Left cardiac atrium (tissue), 4 donors: ENCODE results near the gene NEBL. TPM values are rescaled to one million over a fixed set of nuclear protein-coding genes. Genes with fewer than 3 reads are reported as not detected.
A peak's percentile ranks its signal among the peaks of the same experiment; 100 is the strongest.

Experiments
- ATAC-seq, 2 donors: fragments of 200-7000 bp; cut with Tn5 transposase; one replicate each; pipeline ENCODE4 v1.9.1; 2020; ENCODE audit warnings: mild to moderate bottlenecking in 2 of 2, moderate library complexity in 2 of 2
- DNase-seq: peaks from one replicate; pipeline ENCODE4 v3.0.0-alpha.2; 2020
- intact Hi-C, 2 donors: fragments of 100-400 bp; cut with DNase I; formaldehyde crosslinking; loops; one replicate each; pipeline versions ENCODE4 v1.14.1 to v1.15.1; 2022 to 2023
- total RNA-seq, 2 donors: library from RNA; stranded (reverse); fragmentation: NEBNext Ultra II Directional; extraction: Animal tissue kit (Norgen Biotek cat#: 25700); gene quantifications; one replicate each; pipeline ENCODE4 v1.2.1, GENCODE V29; 2021
- donor health status: DM: no; HTN: yes; CAD: no.
- donor health status: DM: no; HTN: yes; CAD: no; lungs with severe emphysema.
- donor health status: DM: yes; HTN: yes; CAD: no.
- donor health status: Dilated cardiomyopathy.

Gene NEBL
- total RNA-seq, 2 donors from 2014 or later = 386 to 506 TPM

GRCh38 chr10:20911626-20912025, 14.5 kb upstream of the NEBL start:
- ATAC-seq (no peak), DNase-seq (no peak)
- intact Hi-C loops = no loop called here

GRCh38 chr10:20909801-20910200, 12.7 kb upstream of the NEBL start:
- DNase-seq (no peak), ATAC-seq (no peak)
- intact Hi-C loops = no loop called here

DNA sequence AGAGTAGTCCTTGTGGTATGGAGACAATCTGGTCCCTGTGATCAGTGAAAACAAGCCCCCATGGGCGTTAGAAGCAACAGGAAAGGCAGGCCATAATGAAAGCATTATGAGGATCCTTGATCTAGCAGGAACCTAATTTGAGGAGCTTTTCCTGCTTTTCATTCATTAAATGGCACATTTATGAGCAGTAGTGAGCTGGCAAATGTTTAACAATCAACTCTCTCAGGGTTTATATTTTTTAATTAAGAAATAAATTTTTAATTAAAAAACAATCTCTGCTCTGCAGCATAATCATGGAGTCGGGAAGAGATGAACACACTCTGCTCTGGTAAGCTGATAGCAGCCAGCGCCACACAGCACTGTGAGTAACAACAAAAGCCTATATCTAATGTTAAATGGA, 11.3 kb upstream of the NEBL start:
- DNase-seq = no peak
- intact Hi-C loops = no loop called here
- ATAC-seq = no peak

DNA sequence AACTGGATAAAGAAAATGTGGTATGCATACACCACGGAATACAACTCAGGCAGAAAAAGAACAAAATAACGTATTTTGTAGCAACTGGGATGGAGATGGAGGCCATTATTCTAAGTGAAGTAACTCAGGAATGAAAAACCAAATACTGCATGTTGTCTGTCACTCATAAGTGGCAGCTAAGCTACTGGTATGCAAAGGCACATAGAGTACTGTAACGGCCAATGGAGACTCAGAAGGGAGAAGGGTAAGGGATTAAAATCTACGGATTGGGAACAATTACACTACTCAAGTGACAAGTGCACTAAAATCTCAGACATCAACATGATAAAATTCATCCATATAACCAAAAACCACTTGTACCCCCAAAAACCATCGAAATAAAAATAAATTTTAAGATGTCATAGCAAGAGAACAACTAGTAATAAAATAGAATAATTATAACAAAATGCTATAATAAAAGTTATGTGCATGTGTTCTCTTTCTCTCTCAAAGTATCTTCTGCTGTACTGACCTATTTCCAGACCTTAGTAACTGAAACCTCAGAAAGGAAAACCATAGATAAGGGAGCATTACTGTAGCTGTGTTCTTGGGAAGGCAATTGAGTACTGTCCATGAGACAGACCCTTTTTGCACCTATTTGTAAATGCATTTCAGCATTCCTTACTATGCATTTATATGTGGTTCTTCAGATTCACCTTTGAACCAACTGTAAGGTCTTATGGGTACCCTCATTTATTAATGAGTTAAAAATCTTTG, 6.7 kb upstream of the NEBL start:
- intact Hi-C loops = loop anchor here in 1 of 2 donors (5.0 kb wide), 1 partner anchor 163 kb away; no protein-coding TSS in a partner anchor
- ATAC-seq = peak; percentile 38 to 41
- DNase-seq = no peak

GRCh38 chr10:20901110-20901509, 4.0 kb upstream of the NEBL start:
- intact Hi-C loops = loop anchor here in 1 of 2 donors (5.0 kb wide), 1 partner anchor 166 kb away; no protein-coding TSS in a partner anchor
- ATAC-seq (no peak), DNase-seq (no peak)

GRCh38 chr10:20898866-20899535, 1.9 kb upstream of the NEBL start:
- ATAC-seq (no peak), DNase-seq (no peak)
- intact Hi-C loops = no loop called here

DNA sequence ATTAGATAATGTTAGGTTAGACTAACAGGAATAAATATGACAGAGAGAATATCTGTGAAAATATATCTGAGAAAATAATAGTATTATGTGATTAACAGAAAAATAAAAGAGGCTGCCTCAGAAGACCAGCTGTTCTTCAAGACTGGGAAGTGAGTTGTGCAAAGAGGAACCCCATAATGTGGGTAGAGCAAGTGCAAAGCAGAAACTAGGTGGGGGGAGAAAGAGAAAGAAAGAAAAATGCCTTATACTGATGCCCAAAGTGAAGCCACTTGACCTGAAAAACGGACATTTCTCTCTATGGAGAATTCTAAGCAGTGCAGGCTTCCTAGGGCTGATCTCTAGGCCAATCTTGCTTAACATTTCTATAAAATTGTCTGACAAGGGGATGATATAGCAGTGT, 3.8 kb downstream of the NEBL start:
- intact Hi-C loops = no loop called here
- no peak for ATAC-seq
- DNase-seq = no peak

GRCh38 chr10:20892796-20893195, 4.3 kb downstream of the NEBL start:
- ATAC-seq (no peak), DNase-seq (no peak)
- intact Hi-C loops = no loop called here

DNA sequence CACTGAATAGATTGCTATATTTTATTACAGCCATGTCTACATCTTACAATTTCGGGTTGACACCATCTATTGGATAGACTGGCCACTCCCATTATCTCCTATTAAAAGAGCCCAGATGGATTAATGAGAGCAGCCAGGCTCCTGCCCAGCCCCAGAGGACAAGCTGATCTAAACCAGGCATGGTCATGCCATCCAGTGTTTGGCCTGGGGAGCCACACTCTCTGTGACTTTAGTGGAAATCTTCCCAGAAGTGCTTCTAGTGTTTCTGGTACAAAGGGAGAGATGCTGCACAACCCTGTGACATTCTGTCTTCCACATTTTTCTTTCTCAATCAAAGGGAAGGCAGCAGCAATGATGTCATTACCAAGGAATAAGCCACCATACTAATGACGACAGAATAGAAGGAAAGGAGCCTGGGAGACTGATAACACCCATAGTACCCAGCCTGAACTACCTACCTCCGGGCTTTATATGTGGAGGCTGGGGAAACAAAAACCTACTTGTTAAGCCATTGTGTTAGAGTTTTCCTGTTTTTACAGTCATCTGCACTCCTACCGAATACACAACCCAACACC, 5.0 kb downstream of the NEBL start:
- intact Hi-C loops = no loop called here
- ATAC-seq (peak; percentile 54 to 70), DNase-seq (peak; percentile 36)

GRCh38 chr10:20891338-20891714, 5.8 kb downstream of the NEBL start:
- ATAC-seq (peak; percentile 44 to 83), DNase-seq (no peak)
- intact Hi-C loops = no loop called here

GRCh38 chr10:20890491-20891337, 6.4 kb downstream of the NEBL start:
- DNase-seq = no peak
- intact Hi-C loops = no loop called here
- ATAC-seq = peak in 1 of 2 donors; percentile 45

- DNase-seq = no peak
- intact Hi-C loops = no loop called here
- peak; percentile 20 to 32 for ATAC-seq
Measured at GRCh38 chr10:20890009-20890408, 7.1 kb downstream of the NEBL start.

- intact Hi-C loops = no loop called here
- no peak for ATAC-seq
- no peak for DNase-seq
Measured at GRCh38 chr10:20888620-20889330, 8.3 kb downstream of the NEBL start.

- intact Hi-C loops = no loop called here
- DNase-seq = no peak
- ATAC-seq = no peak
Measured at GRCh38 chr10:20887706-20888555, 9.2 kb downstream of the NEBL start.

GRCh38 chr10:20885678-20886077, 11.4 kb downstream of the NEBL start:
- peak; percentile 45 to 75 for ATAC-seq
- intact Hi-C loops = no loop called here
- no peak for DNase-seq

- DNase-seq = no peak
- ATAC-seq = no peak
- intact Hi-C loops = no loop called here
Measured at GRCh38 chr10:20883552-20883951, 13.6 kb downstream of the NEBL start.

- no peak for ATAC-seq
- intact Hi-C loops = no loop called here
- DNase-seq = no peak
Measured at GRCh38 chr10:20882091-20882490, 15.0 kb downstream of the NEBL start.

DNA sequence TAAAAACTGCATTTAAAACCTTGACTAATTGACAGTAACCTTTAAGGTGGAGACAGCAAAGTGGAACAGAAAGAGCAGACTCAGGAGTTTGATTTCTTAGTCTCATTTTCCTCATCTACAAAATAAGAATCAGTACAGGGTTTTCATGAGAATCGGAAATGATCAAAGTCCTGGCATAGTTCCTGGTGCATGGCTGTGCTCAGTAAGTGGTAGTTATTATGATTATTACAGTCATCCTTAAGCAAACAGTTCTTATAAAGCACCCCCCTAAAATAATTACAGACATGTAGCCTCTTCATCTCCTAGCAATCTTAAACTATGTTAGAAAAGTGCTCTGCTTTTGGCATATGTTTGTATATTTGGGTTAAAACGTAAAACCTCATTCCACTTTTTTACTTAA, 18.0 kb downstream of the NEBL start:
- intact Hi-C loops = no loop called here
- no peak for ATAC-seq

More for the DNA sequence above, 18.0 kb downstream of the NEBL start:
- no peak for DNase-seq
